ENCODE results near the gene C4orf33. TPM values are rescaled to one million over a fixed set of nuclear protein-coding genes. Genes with fewer than 3 reads are reported as not detected.

The C4orf33 gene
- total RNA-seq, 4 donors from 2014 or later = 6.0 to 36.2 (median 21.9) TPM

DNA sequence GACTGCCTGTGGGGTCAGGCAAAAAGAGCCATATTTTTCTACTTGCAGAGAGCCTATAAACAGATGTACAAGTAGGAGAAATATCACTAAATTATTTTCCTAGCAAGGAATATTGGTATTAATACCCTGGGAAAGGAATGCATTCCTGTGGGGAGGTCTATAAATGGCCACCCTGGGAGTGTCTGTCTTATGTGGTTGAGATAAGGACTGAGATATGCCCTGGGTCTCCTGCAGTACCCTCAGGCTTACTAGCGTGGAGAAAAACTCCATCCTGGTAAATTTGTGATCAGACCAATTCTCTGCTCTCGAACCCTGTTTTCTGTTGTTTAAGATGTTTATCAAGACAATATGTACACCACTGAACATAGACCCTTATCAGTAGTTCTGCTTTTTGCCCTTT is 35.4 kb downstream of the C4orf33 start:
- TF ChIP-seq EP300 (IDR thresholded peaks at IDR 0.05; ENCODE audit: low read depth) (no peak), POLR2A (IDR thresholded peaks at IDR 0.05) (no peak), POLR2AphosphoS5 (IDR thresholded peaks at IDR 0.05) (no peak)
- TF ChIP-seq, protein P1, sequence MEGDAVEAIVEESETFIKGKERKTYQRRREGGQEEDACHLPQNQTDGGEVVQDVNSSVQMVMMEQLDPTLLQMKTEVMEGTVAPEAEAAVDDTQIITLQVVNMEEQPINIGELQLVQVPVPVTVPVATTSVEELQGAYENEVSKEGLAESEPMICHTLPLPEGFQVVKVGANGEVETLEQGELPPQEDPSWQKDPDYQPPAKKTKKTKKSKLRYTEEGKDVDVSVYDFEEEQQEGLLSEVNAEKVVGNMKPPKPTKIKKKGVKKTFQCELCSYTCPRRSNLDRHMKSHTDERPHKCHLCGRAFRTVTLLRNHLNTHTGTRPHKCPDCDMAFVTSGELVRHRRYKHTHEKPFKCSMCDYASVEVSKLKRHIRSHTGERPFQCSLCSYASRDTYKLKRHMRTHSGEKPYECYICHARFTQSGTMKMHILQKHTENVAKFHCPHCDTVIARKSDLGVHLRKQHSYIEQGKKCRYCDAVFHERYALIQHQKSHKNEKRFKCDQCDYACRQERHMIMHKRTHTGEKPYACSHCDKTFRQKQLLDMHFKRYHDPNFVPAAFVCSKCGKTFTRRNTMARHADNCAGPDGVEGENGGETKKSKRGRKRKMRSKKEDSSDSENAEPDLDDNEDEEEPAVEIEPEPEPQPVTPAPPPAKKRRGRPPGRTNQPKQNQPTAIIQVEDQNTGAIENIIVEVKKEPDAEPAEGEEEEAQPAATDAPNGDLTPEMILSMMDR (IDR thresholded peaks at IDR 0.05) = no peak
- 79% methylated on average over 2 of the region's 2 CpGs; no CpG with 5 or more reads in 1 of the 2 donors for WGBS, 2 donors (ENCODE audit: low coverage in 1 of 2)
- in situ Hi-C loops (cut with MboI; ENCODE audit: low pct_ligation_motif_present in 1 of 4, low pct_unique_long_range_greater_than_20kb in 1 of 4, low sequenced_read_pairs in 3 of 4) = no loop called here
- intact Hi-C loops (cut with DNase I; ENCODE audit: low total_unique reads) = loop anchor here (5.0 kb wide), 1 partner anchor 931 kb away; no protein-coding TSS in a partner anchor
- no peak for DNase-seq
- Histone ChIP-seq H3K27ac (no peak overlapping the region), H3K9me3 (peaks cover 0 to 3% of the 10 kb centered on the region in 2 donors), H3K4me3 (no peak overlapping the region), H3K27me3 (no peaks in the 10 kb centered on the region), H3K36me3 (no peaks in the 10 kb centered on the region), H3K4me1 (no peaks in the 10 kb centered on the region)

DNA sequence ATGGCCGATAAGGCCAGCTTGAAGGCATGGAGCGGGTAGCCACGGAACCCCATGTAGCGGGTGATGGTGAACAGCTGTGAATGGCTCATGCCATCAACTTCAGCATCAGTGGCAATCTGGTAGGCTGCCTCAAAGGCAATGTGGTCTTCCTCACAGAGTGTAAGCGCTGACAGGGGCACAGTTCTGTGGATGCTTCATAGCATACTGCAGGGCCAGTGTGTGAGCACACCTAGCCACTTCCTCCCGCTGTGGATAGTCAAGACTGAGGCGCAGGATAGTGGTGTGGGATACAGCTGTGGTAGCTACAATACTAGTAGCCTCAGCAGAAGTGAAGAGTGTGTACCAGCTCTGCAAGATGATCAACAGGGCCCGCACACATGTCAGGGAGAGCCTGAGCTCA is 40.5 kb downstream of the C4orf33 start:
- H3K9me3 ChIP-seq = peaks cover 0 to 1% of the 10 kb centered on the region in 2 donors
- intact Hi-C loops (cut with DNase I; ENCODE audit: low total_unique reads) = no loop called here
- no peaks in the 10 kb centered on the region for H3K27me3 ChIP-seq
- 87% methylated on average over 8 of the region's 8 CpGs; no CpG with 5 or more reads in 1 of the 2 donors for WGBS, 2 donors (ENCODE audit: low coverage in 1 of 2)
- H3K4me1 ChIP-seq = no peaks in the 10 kb centered on the region
- no peak overlapping the region for H3K4me3 ChIP-seq
- DNase-seq = no peak
- H3K27ac ChIP-seq = no peak overlapping the region
- no peaks in the 10 kb centered on the region for H3K36me3 ChIP-seq
- in situ Hi-C loops (cut with MboI; ENCODE audit: low pct_ligation_motif_present in 1 of 4, low pct_unique_long_range_greater_than_20kb in 1 of 4, low sequenced_read_pairs in 3 of 4) = no loop called here
- TF ChIP-seq POLR2A (IDR thresholded peaks at IDR 0.05) (no peak), POLR2AphosphoS5 (IDR thresholded peaks at IDR 0.05) (no peak), EP300 (IDR thresholded peaks at IDR 0.05; ENCODE audit: low read depth) (no peak)
- TF ChIP-seq, protein P1 (IDR thresholded peaks at IDR 0.05) = no peak

DNA sequence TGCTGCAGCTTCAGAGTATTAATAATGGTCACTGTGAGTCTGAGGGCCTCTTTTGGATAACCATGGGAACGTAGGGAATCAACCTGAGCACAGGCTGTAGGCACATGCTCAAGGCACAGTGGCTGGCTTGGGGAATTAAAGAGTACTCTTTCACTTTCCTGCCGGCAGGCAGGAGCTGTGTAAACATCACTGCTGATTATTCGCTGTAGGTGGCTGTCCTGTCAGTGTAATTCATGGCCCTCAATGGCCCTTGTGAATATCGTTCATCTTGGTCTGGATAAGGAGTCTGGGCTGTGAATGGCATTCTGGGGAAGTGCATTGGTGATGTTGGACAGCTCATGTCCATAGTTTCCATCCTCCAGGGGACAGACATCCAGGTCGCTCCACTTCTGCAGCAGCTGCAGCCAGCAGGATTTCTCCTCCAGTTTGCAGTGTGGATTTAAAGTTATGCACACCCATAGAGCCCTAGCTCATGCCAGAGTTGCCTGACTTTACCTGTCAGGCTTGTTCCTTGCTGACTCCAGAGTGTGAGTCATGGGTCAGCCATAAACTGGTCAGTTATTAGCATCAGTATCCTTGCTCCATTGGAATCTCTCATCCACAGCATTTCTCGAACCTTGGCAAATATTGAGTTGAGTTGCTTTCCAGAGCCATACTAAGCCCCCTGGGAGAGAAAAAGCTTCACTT is 43.0 kb downstream of the C4orf33 start:
- intact Hi-C loops (cut with DNase I; ENCODE audit: low total_unique reads) = no loop called here

DNA sequence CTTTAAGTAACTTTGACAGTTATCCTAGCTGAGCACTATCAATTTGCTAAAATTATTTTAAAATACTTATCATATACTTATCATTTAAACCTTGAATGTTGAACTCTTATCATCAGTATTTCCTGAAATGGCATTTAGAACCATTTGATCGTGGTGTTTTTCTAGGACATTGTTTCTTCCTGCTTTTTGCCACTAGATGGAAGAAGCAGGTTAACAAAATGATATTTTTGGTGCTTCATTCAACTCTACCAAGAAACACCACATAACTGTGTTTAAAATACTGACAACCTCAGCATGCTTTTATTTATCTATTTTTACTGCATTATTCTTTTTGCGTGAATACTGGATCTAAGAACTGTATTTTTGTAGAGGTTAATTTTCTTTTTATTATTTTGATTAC is 44.6 kb downstream of the C4orf33 start:
- WGBS, 2 donors (ENCODE audit: low coverage in 1 of 2) = 60 to 74% methylated on average over 2 of the region's 2 CpGs
- intact Hi-C loops (cut with DNase I; ENCODE audit: low total_unique reads) = no loop called here
- no peak for DNase-seq

More for the DNA sequence above, 43.0 kb downstream of the C4orf33 start:
- TF ChIP-seq POLR2AphosphoS5 (IDR thresholded peaks at IDR 0.05) (no peak), POLR2A (IDR thresholded peaks at IDR 0.05) (no peak), EP300 (IDR thresholded peaks at IDR 0.05; ENCODE audit: low read depth) (no peak)
- TF ChIP-seq, protein P1 (IDR thresholded peaks at IDR 0.05) = no peak
- Histone ChIP-seq H3K36me3 (no peaks in the 10 kb centered on the region), H3K27me3 (no peaks in the 10 kb centered on the region), H3K4me3 (no peak overlapping the region), H3K9me3 (no peaks in the 10 kb centered on the region), H3K4me1 (no peaks in the 10 kb centered on the region), H3K27ac (no peak overlapping the region)
- in situ Hi-C loops (cut with MboI; ENCODE audit: low pct_ligation_motif_present in 1 of 4, low pct_unique_long_range_greater_than_20kb in 1 of 4, low sequenced_read_pairs in 3 of 4) = no loop called here
- 29 to 62% methylated on average over 1 to 6 of the region's 6 CpGs for WGBS, 2 donors (ENCODE audit: low coverage in 1 of 2)
- DNase-seq = no peak

More for the DNA sequence above, 44.6 kb downstream of the C4orf33 start:
- no peaks in the 10 kb centered on the region for H3K4me1 ChIP-seq
- in situ Hi-C loops (cut with MboI; ENCODE audit: low pct_ligation_motif_present in 1 of 4, low pct_unique_long_range_greater_than_20kb in 1 of 4, low sequenced_read_pairs in 3 of 4) = no loop called here
- H3K36me3 ChIP-seq = no peaks in the 10 kb centered on the region
- H3K4me3 ChIP-seq = no peak overlapping the region
- no peaks in the 10 kb centered on the region for H3K27me3 ChIP-seq
- no peaks in the 10 kb centered on the region for H3K9me3 ChIP-seq
- no peak overlapping the region for H3K27ac ChIP-seq
- TF ChIP-seq POLR2AphosphoS5 (IDR thresholded peaks at IDR 0.05) (no peak), EP300 (IDR thresholded peaks at IDR 0.05; ENCODE audit: low read depth) (no peak), POLR2A (IDR thresholded peaks at IDR 0.05) (no peak)
- TF ChIP-seq, protein P1 (IDR thresholded peaks at IDR 0.05) = no peak

All from transverse colon (tissue), 4 donors.